Cardiac fibroblast (primary cell): ENCODE results near the gene GGT5.

ENCODE experiments used
- DNase-seq, 2 donors: peaks; one replicate each; pipeline versions ENCODE4 v3.0.0 to v3.0.0-alpha.2; 2010; ENCODE audit warnings: low read depth in 2 of 2
- H3K4me3 ChIP-seq, 2 donors: replicated peaks in 1 of 2; 1 replicate in 1 of 2; 2 replicates in 1 of 2; pipeline ENCODE4 v1.5.1; 2011; ENCODE audit warnings: low read depth in 2 of 2, low read length in 2 of 2, mild to moderate bottlenecking in 2 of 2, moderate library complexity in 1 of 2
- CTCF ChIP-seq: IDR thresholded peaks from one replicate; pipeline ENCODE4 v1.5.1; 2011; ENCODE audit warnings: low read depth, mild to moderate bottlenecking, low read length, inconsistent platforms

GGT5 gene

GRCh38 chr22:24230911-24231656, 13.8 kb downstream of the GGT5 start:
- TF ChIP-seq CTCF, result peak; percentile 38
- DNase-seq, result peak; percentile 19 to 24

GRCh38 chr22:24225951-24226350, 18.9 kb downstream of the GGT5 start:
- no peak for TF ChIP-seq CTCF
- DNase-seq, result no peak
- no peak overlapping the region for H3K4me3 ChIP-seq

More at GRCh38 chr22:24230911-24231656, 13.8 kb downstream of the GGT5 start:
- no peak overlapping the region for H3K4me3 ChIP-seq

GRCh38 chr22:24225044-24225601, 19.8 kb downstream of the GGT5 start:
- no peak for DNase-seq
- no peak overlapping the region for H3K4me3 ChIP-seq
- no peak for TF ChIP-seq CTCF

GRCh38 chr22:24224468-24224867, 20.4 kb downstream of the GGT5 start:
- H3K4me3 ChIP-seq, result no peak overlapping the region
- no peak for TF ChIP-seq CTCF
- no peak for DNase-seq

GRCh38 chr22:24219750-24220149, 25.1 kb downstream of the GGT5 start:
- DNase-seq, result no peak
- TF ChIP-seq CTCF, result no peak
- H3K4me3 ChIP-seq, result no peak overlapping the region

- DNase-seq, result no peak
- no peak overlapping the region for H3K4me3 ChIP-seq
- TF ChIP-seq CTCF, result no peak
Observed at GRCh38 chr22:24217384-24217783, 27.5 kb downstream of the GGT5 start.
